H1 (cell line): ENCODE results near the gene STH. TPM values are rescaled to one million over a fixed set of nuclear protein-coding genes. Genes with fewer than 3 reads are reported as not detected.

Experiments used
- CTCF ChIA-PET: fragments of 300-600 bp; sonication (Branson Sonifier 250); formaldehyde crosslinking; loops from one replicate; lab custom pipeline; 2021; ENCODE audit not compliant: partially characterized antibody; lab: Charles Lee
- POLR2A ChIA-PET: fragments of 300-600 bp; sonication (Branson Sonifier 250); formaldehyde crosslinking; loops from one replicate; lab custom pipeline; 2021; ENCODE audit warnings: inconsistent platforms; ENCODE audit not compliant: partially characterized antibody; lab: Charles Lee
- DNase-seq, 2 experiments: peaks; one replicate each; pipeline versions ENCODE4 v3.0.0 to v3.0.0-alpha.2; 2010 to 2022; ENCODE audit warnings: low spot score in 2 of 2, low read depth in 1 of 2, mixed read lengths in 1 of 2
- FAIRE-seq: peaks from 2 replicates; lab custom pipeline; 2011; peaks lifted over from hg19 to GRCh38; lab: Jason Lieb, UNC
- H2AFZ ChIP-seq: 2 replicates; pipeline ENCODE4 v1.8.1; 2012; ENCODE audit warnings: low read length, inconsistent platforms
- H2AK5ac ChIP-seq: 2 replicates; pipeline ENCODE4 v1.6.1; 2013; ENCODE audit warnings: low read depth, low read length
- H2BK120ac ChIP-seq: replicated peaks from 2 replicates; pipeline ENCODE3; 2013; ENCODE audit warnings: low read depth, low read length, inconsistent platforms
- H2BK12ac ChIP-seq: 2 replicates; pipeline ENCODE4 v1.6.1; 2013; ENCODE audit warnings: low read depth, low read length
- H2BK15ac ChIP-seq: 2 replicates; pipeline ENCODE4 v1.6.1; 2013; ENCODE audit warnings: low read length
- H2BK20ac ChIP-seq: 2 replicates; pipeline ENCODE4 v1.6.1; 2013; ENCODE audit warnings: low read length
- H2BK5ac ChIP-seq: 2 replicates; pipeline ENCODE4 v1.6.1; 2013; ENCODE audit warnings: low read depth, low read length
- H3K14ac ChIP-seq: 2 replicates; pipeline ENCODE4 v1.6.1; 2013; ENCODE audit warnings: inconsistent platforms; ENCODE audit not compliant: insufficient read length
- H3K18ac ChIP-seq: 2 replicates; pipeline ENCODE4 v1.6.1; 2013; ENCODE audit warnings: low read length; ENCODE audit errors: extremely low read depth
- H3K23ac ChIP-seq: 2 replicates; pipeline ENCODE4 v1.6.1; 2013; ENCODE audit warnings: inconsistent platforms; ENCODE audit not compliant: insufficient read length
- H3K23me2 ChIP-seq: 2 replicates; pipeline ENCODE4 v1.6.1; 2013; ENCODE audit warnings: low read depth, low read length
- H3K27ac ChIP-seq: 2 replicates; pipeline ENCODE4 v1.6.1; 2011; ENCODE audit warnings: low read depth, low read length, inconsistent platforms
- H3K27me3 ChIP-seq, 4 experiments: replicated peaks in 1 of 4; 1 replicate in 1 of 4; 2 replicates in 3 of 4; pipeline versions ENCODE4 v1.6.1 to v1.8.1; 2011 to 2013; ENCODE audit warnings: low read length in 3 of 4, mild to moderate bottlenecking in 3 of 4, inconsistent platforms in 2 of 4, mixed read lengths in 2 of 4, moderate library complexity in 1 of 4; ENCODE audit not compliant: control insufficient read depth in 3 of 4, insufficient read depth in 3 of 4; ENCODE audit errors: extremely low read depth in 1 of 4
- H3K36me3 ChIP-seq, 4 experiments: 2 replicates each; pipeline versions ENCODE4 v1.6.1 to v1.8.1; 2011 to 2013; ENCODE audit warnings: mild to moderate bottlenecking in 4 of 4, low read length in 3 of 4, moderate library complexity in 2 of 4, control low read depth in 1 of 4, inconsistent platforms in 1 of 4; ENCODE audit not compliant: insufficient read depth in 4 of 4, control insufficient read depth in 2 of 4
- H3K4ac ChIP-seq: replicated peaks from 2 replicates; pipeline ENCODE3; 2013; ENCODE audit warnings: low read length, low read depth, mixed read lengths, inconsistent platforms; ENCODE audit not compliant: insufficient read length
- H3K4me1 ChIP-seq, 4 experiments: replicated peaks in 1 of 4; 1 replicate in 1 of 4; 2 replicates in 3 of 4; pipeline versions ENCODE4 v1.6.1 to v1.8.1; 2011 to 2013; ENCODE audit warnings: low read length in 3 of 4, inconsistent platforms in 2 of 4, mixed read lengths in 1 of 4; ENCODE audit not compliant: insufficient read depth in 4 of 4, control insufficient read depth in 3 of 4
- H3K4me2 ChIP-seq, 2 experiments: 2 replicates each; pipeline versions ENCODE4 v1.6.1 to v1.8.1; 2011 to 2013; ENCODE audit warnings: low read depth in 2 of 2, low read length in 2 of 2, control low read depth in 1 of 2, inconsistent platforms in 1 of 2, mild to moderate bottlenecking in 1 of 2; ENCODE audit not compliant: insufficient read depth in 1 of 2
- H3K4me3 ChIP-seq, 4 experiments: fragments of 200-600, 300-600 bp in 1 of 4; sonication (generic), shearing (Covaris generic), sonication (Bioruptor Twin) in 1 of 4; 2 replicates each; pipeline versions ENCODE4 v1.5.1 to v1.8.1; 2011 to 2016; ENCODE audit warnings: low read length in 4 of 4, low read depth in 3 of 4, control low read depth in 2 of 4, inconsistent platforms in 2 of 4, mild to moderate bottlenecking in 2 of 4, mixed read lengths in 1 of 4, moderate library complexity in 1 of 4; ENCODE audit not compliant: insufficient read depth in 2 of 4; ENCODE audit errors: extremely low read depth in 1 of 4
- H3K56ac ChIP-seq: replicated peaks from 2 replicates; pipeline ENCODE3; 2013; ENCODE audit warnings: low read depth, mild to moderate bottlenecking, mixed read lengths, low read length, inconsistent platforms; ENCODE audit not compliant: insufficient read length
- H3K79me1 ChIP-seq: 2 replicates; pipeline ENCODE4 v1.6.1; 2013; ENCODE audit warnings: low read depth, low read length, control low read depth
- H3K79me2 ChIP-seq, 2 experiments: 2 replicates each; pipeline versions ENCODE4 v1.6.1 to v1.8.1; 2012 to 2013; ENCODE audit warnings: low read length in 2 of 2, mild to moderate bottlenecking in 2 of 2, inconsistent platforms in 1 of 2; ENCODE audit not compliant: insufficient read depth in 2 of 2, control insufficient read depth in 1 of 2
- H3K9ac ChIP-seq, 4 experiments: replicated peaks in 1 of 4; 1 replicate in 1 of 4; 2 replicates in 3 of 4; pipeline versions ENCODE4 v1.6.1 to v1.8.1; 2011 to 2013; ENCODE audit warnings: low read depth in 3 of 4, low read length in 3 of 4, control low read depth in 2 of 4, mild to moderate bottlenecking in 2 of 4, moderate library complexity in 2 of 4, inconsistent platforms in 1 of 4; ENCODE audit errors: extremely low read depth in 1 of 4
- H3K9me3 ChIP-seq, 2 experiments: 2 replicates each; pipeline versions ENCODE4 v1.6.1 to v1.8.1; 2012 to 2013; ENCODE audit warnings: mild to moderate bottlenecking in 2 of 2, moderate library complexity in 2 of 2, control low read depth in 1 of 2, inconsistent platforms in 1 of 2, low read depth in 1 of 2, low read length in 1 of 2, mixed read lengths in 1 of 2; ENCODE audit not compliant: insufficient read depth in 2 of 2
- H4K20me1 ChIP-seq, 2 experiments: replicated peaks in 1 of 2; 2 replicates each; pipeline versions ENCODE3 to v1.8.1; 2011 to 2013; ENCODE audit warnings: inconsistent platforms in 2 of 2, low read length in 2 of 2, mild to moderate bottlenecking in 1 of 2; ENCODE audit not compliant: insufficient read depth in 2 of 2, control insufficient read depth in 1 of 2
- H4K5ac ChIP-seq: 2 replicates; pipeline ENCODE4 v1.6.1; 2013; ENCODE audit warnings: low read length, low read depth, mixed read lengths, inconsistent platforms; ENCODE audit not compliant: insufficient read length
- H4K8ac ChIP-seq: 2 replicates; pipeline ENCODE4 v1.8.0; 2013; ENCODE audit warnings: mild to moderate bottlenecking, moderate library complexity, low read length, inconsistent platforms; ENCODE audit not compliant: insufficient read depth; ENCODE audit errors: extremely low read depth
- H4K91ac ChIP-seq: replicated peaks from 2 replicates; pipeline ENCODE3; 2013; ENCODE audit warnings: low read length, mixed read lengths, inconsistent platforms; ENCODE audit not compliant: insufficient read length
- EZH2 ChIP-seq: fragments of 200-600 bp; sonication (generic); IDR thresholded peaks from 2 replicates; pipeline ENCODE4 v1.7.1; 2012; ENCODE audit warnings: low read depth, mild to moderate bottlenecking, moderate library complexity, low read length, inconsistent platforms; ENCODE audit not compliant: severe bottlenecking
- MAFK ChIP-seq: IDR thresholded peaks from 2 replicates; pipeline ENCODE4 v1.6.1; 2012; ENCODE audit warnings: low read depth, mild to moderate bottlenecking, improper control_type of control experiment, low read length
- PHF8 ChIP-seq: fragments of 200-600 bp; sonication (generic); conservative IDR thresholded peaks from 2 replicates; pipeline ENCODE4 v1.7.1; 2012; ENCODE audit warnings: low read depth, mild to moderate bottlenecking, inconsistent platforms, low read length, moderate library complexity
- TCF12 ChIP-seq: IDR thresholded peaks from 2 replicates; pipeline ENCODE4 v1.6.1; 2011; ENCODE audit warnings: low read depth, mild to moderate bottlenecking, low read length
- WGBS, 2 experiments: shearing (Covaris generic) in 1 of 2; methylation state at CpG; one replicate each; pipeline versions ENCODE4 v1.1.6 to v1.1.7; 2013 to 2015; ENCODE audit warnings: low lambda C conversion rate in 2 of 2, mixed read lengths in 2 of 2, inconsistent platforms in 1 of 2, low coverage in 1 of 2, missing lambda C conversion rate in 1 of 2; ENCODE audit not compliant: insufficient replicate concordance in 2 of 2, insufficient coverage in 1 of 2, insufficient read length in 1 of 2; ENCODE audit errors: extremely low coverage in 1 of 2, missing lambda C conversion rate in 1 of 2; 5-methylcytosine and 5-hydroxymethylcytosine counted together
- polyA plus RNA-seq, 7 experiments: library from polyadenylated mRNA; depleted of rRNA in 3 of 7; stranded (reverse) in 5 of 7; unstranded in 2 of 7; fragments of >200 nt in 5 of 7; fragments of 200-250 nt in 2 of 7; gene quantifications; 1 replicate in 5 of 7; 2 replicates in 1 of 7; 4 replicates in 1 of 7; pipeline versions ENCODE4 v1.2.1 to v1.2.3, GENCODE V29; 2011 to 2013; ENCODE audit warnings: missing spikeins in 2 of 7, mixed read lengths in 2 of 7
- total RNA-seq: library from RNA; stranded (reverse); fragmentation: NEBNext Ultra II Directional; extraction: Animal tissue kit (Norgen Biotek cat#: 25700); gene quantifications from 2 replicates; pipeline ENCODE4 v1.2.1, GENCODE V29; 2021

The STH gene
- total and polyA plus RNA-seq, 2 of the 8 experiments (the other 6 are each of a cell fraction or from before 2014, with no cell fraction given), result not detected

- H3K27me3 ChIP-seq, result peaks cover 0 to 2% (median 0%) of the 10 kb centered on the region in 4 experiments; a peak in 2 of 7 replicates
- no peak for FAIRE-seq
- CTCF ChIA-PET, result interaction anchor here (0.5 to 1.8 kb wide), 7 partner anchors 17 to 121 kb away, joined by 3 to 5 read pairs (median 3); no protein-coding TSS in a partner anchor
These were observed 25.8 kb upstream of the STH start for GRCh38 chr17:45973099-45973780.

More at GRCh38 chr17:45973099-45973780, 25.8 kb upstream of the STH start:
- Histone ChIP-seq H2AK5ac (no peak overlapping the region), H3K27ac (no peak overlapping the region), H3K9me3 (no peaks in the 10 kb centered on the region), H3K36me3 (no peaks in the 10 kb centered on the region), H2BK15ac (no peak overlapping the region), H2BK120ac (no peak overlapping the region), H3K23ac (no peak overlapping the region), H2BK12ac (no peak overlapping the region), H4K20me1 (no peaks in the 10 kb centered on the region), H4K5ac (no peak overlapping the region), H3K79me2 (no peaks in the 10 kb centered on the region), H2BK20ac (no peak overlapping the region), H3K79me1 (no peaks in the 10 kb centered on the region), H4K91ac (no peak overlapping the region), H2BK5ac (no peak overlapping the region), H3K4me3 (no peak overlapping the region), H3K4ac (no peak overlapping the region), H3K4me2 (no peak overlapping the region), H3K18ac (no peak overlapping the region), H3K23me2 (peaks cover 10% of the 10 kb centered on the region; the same call in 1 of the 2 replicates), H3K4me1 (peaks cover 0 to 3% (median 0%) of the 10 kb centered on the region in 4 experiments; a peak in 1 of 7 replicates), H3K14ac (no peak overlapping the region), H3K9ac (no peak overlapping the region), H4K8ac (no peak overlapping the region), H3K56ac (no peak overlapping the region), H2AFZ (no peak overlapping the region)
- POLR2A ChIA-PET, result interaction anchor here (1.4 kb wide), 1 partner anchor 9 kb away, joined by 3 read pairs; no protein-coding TSS in a partner anchor
- no peak for DNase-seq
- TF ChIP-seq PHF8 (no peak), MAFK (no peak), EZH2 (no peak), TCF12 (no peak)
- WGBS, 2 experiments, result 87% methylated on average over 12 of the region's 12 CpGs; no CpG with 5 or more reads in 1 of the 2 experiments
